Upper lobe of left lung (tissue), 6 donors: ENCODE data around the gene FUCA1. TPM values are rescaled to one million over a fixed set of nuclear protein-coding genes. Genes with fewer than 3 reads are reported as not detected.
A peak's percentile ranks its signal among the peaks of the same experiment; 100 is the strongest.

Experiments used
- ATAC-seq, 2 donors: fragments of 200-7000 bp; cut with Tn5 transposase; one replicate each; pipeline ENCODE4 v1.9.1; 2022; ENCODE audit warnings: mild to moderate bottlenecking in 2 of 2, moderate library complexity in 2 of 2; ENCODE audit not compliant: low FRiP score in 2 of 2
- DNase-seq, 2 donors: peaks; one replicate each; pipeline ENCODE4 v3.0.0-alpha.2; 2019 to 2020
- H3K27ac ChIP-seq, 4 donors: fragments of 200-600 bp; sonication (generic); one replicate each; pipeline ENCODE4 v1.5.1; 2016 to 2019
- H3K27me3 ChIP-seq, 4 donors: fragments of 200-600 bp; sonication (generic); one replicate each; pipeline ENCODE4 v1.5.1; 2017 to 2019
- H3K36me3 ChIP-seq, 4 donors: fragments of 200-600 bp; sonication (generic); one replicate each; pipeline ENCODE4 v1.5.1; 2016 to 2019
- H3K4me1 ChIP-seq, 4 donors: fragments of 200-600 bp; sonication (generic); one replicate each; pipeline ENCODE4 v1.5.1; 2018 to 2019
- H3K4me3 ChIP-seq, 4 donors: fragments of 200-600 bp; sonication (generic); one replicate each; pipeline ENCODE4 v1.5.1; 2017 to 2019; ENCODE audit warnings: mild to moderate bottlenecking in 2 of 4, moderate library complexity in 1 of 4
- H3K9me3 ChIP-seq, 4 donors: fragments of 200-600 bp; sonication (generic); one replicate each; pipeline ENCODE4 v1.5.1; 2018 to 2019
- EP300 ChIP-seq, 4 donors: sonication (generic); formaldehyde crosslinking; IDR thresholded peaks; one replicate each; pipeline ENCODE4 v1.5.1; 2017; ENCODE audit warnings: antibody characterized with exemption in 4 of 4, control low read depth in 2 of 4
- POLR2A ChIP-seq, 4 donors: fragments of 450-650 bp; IDR thresholded peaks; one replicate each; pipeline ENCODE4 v1.5.1; 2016 to 2017; ENCODE audit warnings: antibody characterized with exemption in 4 of 4, mild to moderate bottlenecking in 2 of 4
- POLR2AphosphoS5 ChIP-seq, 2 donors: sonication (generic); formaldehyde crosslinking; IDR thresholded peaks; one replicate each; pipeline ENCODE4 v1.5.1; 2017; ENCODE audit warnings: antibody characterized with exemption in 2 of 2
- WGBS, 2 donors: methylation state at CpG; one replicate each; pipeline ENCODE4 v1.1.5; 2017 to 2018; 5-methylcytosine and 5-hydroxymethylcytosine counted together
- total RNA-seq, 6 donors: library from RNA; depleted of rRNA in 4 of 6; stranded (reverse); fragments of >200 nt in 4 of 6; gene quantifications; one replicate each; pipeline versions ENCODE4 v1.1.0 to v1.2.1, GENCODE V29; 2016 to 2021
- TF ChIP-seq, protein P1 (sequence below), 6 experiments: fragments of 450-650 bp in 4 of 6; fragments of 200-600 bp in 2 of 6; sonication (generic) in 2 of 6; IDR thresholded peaks; one replicate each; pipeline ENCODE4 v1.5.1; 2016 to 2019; ENCODE audit warnings: antibody characterized with exemption in 6 of 6
- donor health status: DM: no; HTN: no; CAD: no; lungs with moderate emphysema.
- donor health status: DM: no; HTN: yes; CAD: no; lungs with severe emphysema.

FUCA1 gene
- total RNA-seq, 6 donors from 2014 or later = 22.6 to 70.8 (median 40.5) TPM

DNA sequence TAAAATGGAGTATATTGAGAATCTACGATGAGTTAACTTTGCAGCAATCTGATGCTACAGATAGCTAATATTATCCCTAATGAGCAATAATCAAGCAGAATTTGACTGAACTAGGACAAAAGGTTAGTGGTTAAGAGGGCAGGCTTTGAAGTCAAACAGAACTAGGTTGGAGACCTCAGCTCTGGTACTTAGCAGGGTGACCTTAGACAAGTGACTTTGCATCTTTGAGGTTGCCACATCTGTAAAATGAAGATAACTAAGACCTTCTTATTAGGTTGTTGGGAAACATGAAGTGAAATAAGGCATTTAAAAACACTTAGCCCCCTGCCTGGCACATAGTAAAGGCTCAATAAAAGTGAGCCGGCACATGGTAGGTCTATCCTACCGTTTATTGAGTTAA, 4.3 kb upstream of the FUCA1 start:
- ATAC-seq (no peak), DNase-seq (no peak)
- H3K9me3 ChIP-seq = no peaks in the 10 kb centered on the region
- H3K4me3 ChIP-seq = no peak overlapping the region
- WGBS, 2 donors = 88 to 92% methylated on average over 3 of the region's 3 CpGs
- no peaks in the 10 kb centered on the region for H3K27me3 ChIP-seq
- TF ChIP-seq POLR2A (IDR thresholded peaks at IDR 0.05) = no peak
- H3K36me3 ChIP-seq = no peaks in the 10 kb centered on the region
- H3K4me1 ChIP-seq = peaks cover 2 to 13% (median 9%) of the 10 kb centered on the region in 4 donors
- H3K27ac ChIP-seq = no peak overlapping the region

DNA sequence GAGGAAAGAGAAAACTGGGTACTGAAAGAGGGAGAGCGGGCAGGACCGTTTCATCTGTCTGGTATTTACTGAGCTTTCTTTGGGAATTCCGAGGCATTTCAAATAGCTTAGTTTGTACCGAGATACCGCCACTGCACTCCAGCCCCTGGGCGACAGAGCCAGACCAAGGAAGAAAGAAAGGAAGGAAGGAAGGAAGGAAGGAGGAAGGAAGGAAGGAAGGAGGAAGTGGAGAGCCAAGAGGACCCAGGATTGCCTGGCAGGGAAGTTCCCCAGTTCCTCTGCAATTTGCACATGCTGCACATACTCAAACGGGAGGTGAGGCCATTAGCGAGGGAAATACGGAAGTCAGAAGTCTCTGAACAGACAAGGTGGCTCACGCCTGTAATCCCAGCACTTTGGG, 961 bp upstream of the FUCA1 start:
- ATAC-seq (peak in 1 of 2 donors; percentile 3), DNase-seq (peak in 1 of 2 donors; percentile 49)
- Histone ChIP-seq H3K36me3 (peaks cover 0 to 12% (median 3%) of the 10 kb centered on the region in 4 donors), H3K4me1 (peaks cover 21 to 34% (median 29%) of the 10 kb centered on the region in 4 donors), H3K9me3 (no peaks in the 10 kb centered on the region), H3K4me3 (peak overlapping the region in 3 of 4 donors; percentile 60 to 85 (median 72)), H3K27me3 (no peaks in the 10 kb centered on the region), H3K27ac (peak overlapping the region; percentile 59 to 84 (median 74))
- TF ChIP-seq POLR2A (IDR thresholded peaks at IDR 0.05) = no peak
- 43 to 49% methylated on average over 10 of the region's 10 CpGs for WGBS, 2 donors

DNA sequence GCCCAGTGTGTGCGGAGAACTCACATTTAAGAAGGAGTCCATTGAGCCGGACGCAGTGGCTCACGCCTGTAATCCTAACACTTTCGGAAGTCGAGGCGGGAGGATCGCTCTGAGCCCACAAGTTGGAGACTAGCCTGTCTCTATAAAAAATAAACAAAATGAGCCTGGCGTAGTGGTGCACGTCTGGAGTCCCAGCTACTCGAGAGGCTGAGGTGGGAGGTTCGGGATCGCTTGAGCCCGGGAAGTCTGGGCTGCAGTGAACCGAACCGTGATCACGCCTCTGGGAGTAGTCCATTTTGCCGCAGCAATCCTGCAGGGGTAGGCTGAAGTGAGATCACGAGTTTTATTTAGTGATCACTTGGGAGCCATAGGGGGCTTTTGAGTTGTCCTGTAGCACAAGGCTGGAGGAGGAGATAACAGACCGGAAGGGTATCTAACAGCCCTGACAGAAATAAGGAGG, 497 bp upstream of the FUCA1 start:
- DNase-seq (no peak), ATAC-seq (peak; percentile 3 to 13)
- Histone ChIP-seq H3K27ac (peak overlapping the region; percentile 59 to 84 (median 74)), H3K4me1 (peaks cover 21 to 34% (median 29%) of the 10 kb centered on the region in 4 donors), H3K36me3 (peaks cover 0 to 14% (median 3%) of the 10 kb centered on the region in 4 donors), H3K9me3 (no peaks in the 10 kb centered on the region), H3K27me3 (no peaks in the 10 kb centered on the region), H3K4me3 (peak overlapping the region; percentile 20 to 85 (median 66))
- WGBS, 2 donors = 11 to 18% methylated on average over 20 of the region's 20 CpGs
- TF ChIP-seq EP300 (IDR thresholded peaks at IDR 0.05) = no peak
- TF ChIP-seq, protein P1, sequence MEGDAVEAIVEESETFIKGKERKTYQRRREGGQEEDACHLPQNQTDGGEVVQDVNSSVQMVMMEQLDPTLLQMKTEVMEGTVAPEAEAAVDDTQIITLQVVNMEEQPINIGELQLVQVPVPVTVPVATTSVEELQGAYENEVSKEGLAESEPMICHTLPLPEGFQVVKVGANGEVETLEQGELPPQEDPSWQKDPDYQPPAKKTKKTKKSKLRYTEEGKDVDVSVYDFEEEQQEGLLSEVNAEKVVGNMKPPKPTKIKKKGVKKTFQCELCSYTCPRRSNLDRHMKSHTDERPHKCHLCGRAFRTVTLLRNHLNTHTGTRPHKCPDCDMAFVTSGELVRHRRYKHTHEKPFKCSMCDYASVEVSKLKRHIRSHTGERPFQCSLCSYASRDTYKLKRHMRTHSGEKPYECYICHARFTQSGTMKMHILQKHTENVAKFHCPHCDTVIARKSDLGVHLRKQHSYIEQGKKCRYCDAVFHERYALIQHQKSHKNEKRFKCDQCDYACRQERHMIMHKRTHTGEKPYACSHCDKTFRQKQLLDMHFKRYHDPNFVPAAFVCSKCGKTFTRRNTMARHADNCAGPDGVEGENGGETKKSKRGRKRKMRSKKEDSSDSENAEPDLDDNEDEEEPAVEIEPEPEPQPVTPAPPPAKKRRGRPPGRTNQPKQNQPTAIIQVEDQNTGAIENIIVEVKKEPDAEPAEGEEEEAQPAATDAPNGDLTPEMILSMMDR (IDR thresholded peaks at IDR 0.05) = peak in 1 of 6 experiments; percentile 14

DNA sequence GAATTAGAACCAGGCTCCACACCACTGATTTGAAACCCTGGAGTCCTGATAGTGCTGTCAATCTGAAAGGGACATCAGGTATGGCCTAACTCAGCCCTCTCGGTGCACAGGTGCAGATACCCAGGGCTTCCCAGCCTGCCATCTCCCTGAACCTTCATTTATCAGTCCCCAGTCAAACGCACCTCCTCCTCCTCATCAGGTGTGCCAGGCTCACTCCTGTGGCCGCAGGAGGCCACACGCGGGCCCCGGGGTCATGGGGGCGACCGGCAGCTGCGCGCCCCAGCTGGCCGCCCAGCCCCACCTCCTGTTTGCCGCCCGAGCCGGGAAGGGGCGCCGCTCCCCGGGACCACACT, 572 bp downstream of the FUCA1 start:
- Histone ChIP-seq H3K4me1 (peaks cover 21 to 34% (median 29%) of the 10 kb centered on the region in 4 donors), H3K27me3 (no peaks in the 10 kb centered on the region), H3K27ac (peak overlapping the region in 3 of 4 donors; percentile 68 to 84 (median 79)), H3K4me3 (peak overlapping the region; percentile 56 to 85 (median 66)), H3K9me3 (no peaks in the 10 kb centered on the region), H3K36me3 (peaks cover 2 to 24% (median 7%) of the 10 kb centered on the region in 4 donors)
- WGBS, 2 donors = 5 to 8% methylated on average over 6 to 8 of the region's 17 CpGs
- ATAC-seq (no peak), DNase-seq (peak in 1 of 2 donors; percentile 21)
- TF ChIP-seq, protein P1 (IDR thresholded peaks at IDR 0.05) = no peak
- TF ChIP-seq POLR2AphosphoS5 (IDR thresholded peaks at IDR 0.05) (no peak), POLR2A (IDR thresholded peaks at IDR 0.05) (no peak), EP300 (IDR thresholded peaks at IDR 0.05) (no peak)

DNA sequence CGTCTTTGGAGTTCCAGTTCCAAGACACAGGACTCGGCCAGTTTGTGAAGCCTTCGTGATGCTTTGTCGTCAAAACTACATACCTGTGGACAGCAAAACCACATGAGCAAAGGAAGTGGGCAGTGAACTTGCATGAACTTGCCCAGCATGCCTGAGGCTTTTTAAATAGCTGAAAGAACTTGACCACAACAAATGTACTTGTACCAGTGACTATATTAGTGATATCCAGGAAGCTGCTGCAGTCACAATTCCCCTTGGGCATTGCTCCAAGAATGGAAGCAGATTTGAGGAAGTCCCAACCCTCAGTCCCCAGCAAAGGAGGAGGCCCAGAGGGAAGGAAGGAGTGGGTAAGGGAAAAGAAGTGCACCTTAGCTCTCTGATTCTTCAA, 2.6 kb downstream of the FUCA1 start:
- Histone ChIP-seq H3K27ac (peak overlapping the region in 2 of 4 donors; percentile 13 to 19), H3K9me3 (no peaks in the 10 kb centered on the region), H3K27me3 (no peaks in the 10 kb centered on the region), H3K36me3 (peaks cover 13 to 39% (median 16%) of the 10 kb centered on the region in 4 donors), H3K4me1 (peaks cover 21 to 34% (median 29%) of the 10 kb centered on the region in 4 donors), H3K4me3 (no peak overlapping the region)
- TF ChIP-seq POLR2A (IDR thresholded peaks at IDR 0.05) = peak in 1 of 4 donors; percentile 17
- TF ChIP-seq POLR2AphosphoS5 (IDR thresholded peaks at IDR 0.05) = peak in 1 of 2 donors; percentile 20
- TF ChIP-seq EP300 (IDR thresholded peaks at IDR 0.05) = no peak
- TF ChIP-seq, protein P1 (IDR thresholded peaks at IDR 0.05) = no peak
- 61 to 70% methylated on average over 4 of the region's 4 CpGs for WGBS, 2 donors
- ATAC-seq = no peak
- DNase-seq = peak in 1 of 2 donors; percentile 70
